Lung (tissue), 12 donors: Measurements from ENCODE around the gene KIF26A. TPM values are rescaled to one million over a fixed set of nuclear protein-coding genes. Genes with fewer than 3 reads are reported as not detected.

ENCODE experiments used
- ATAC-seq: fragments of 200-7000 bp; cut with Tn5 transposase; one replicate; pipeline ENCODE4 v1.9.1; 2020; ENCODE audit warnings: moderate number of reproducible peaks; ENCODE audit not compliant: insufficient read depth, low FRiP score
- DNase-seq, 3 donors: peaks; one replicate each; pipeline ENCODE4 v3.0.0-alpha.2; 2013 to 2017
- H3K27ac ChIP-seq, 2 donors: one replicate each; pipeline ENCODE4 v1.5.1; 2013; ENCODE audit warnings: mild to moderate bottlenecking in 2 of 2, moderate library complexity in 2 of 2, control low read depth in 1 of 2, inconsistent platforms in 1 of 2, low read depth in 1 of 2, low read length in 1 of 2
- H3K27me3 ChIP-seq, 3 donors: one replicate each; pipeline ENCODE4 v1.5.1; 2013; ENCODE audit warnings: low read length in 2 of 3; ENCODE audit not compliant: control insufficient read depth in 3 of 3, insufficient read depth in 3 of 3
- H3K36me3 ChIP-seq, 4 donors: one replicate each; pipeline ENCODE4 v1.5.1; 2013; ENCODE audit warnings: low read length in 4 of 4, mild to moderate bottlenecking in 1 of 4, moderate library complexity in 1 of 4; ENCODE audit not compliant: control insufficient read depth in 4 of 4, insufficient read depth in 4 of 4
- H3K4me1 ChIP-seq, 5 donors: one replicate each; pipeline ENCODE4 v1.5.1; 2013; ENCODE audit warnings: low read length in 5 of 5, mild to moderate bottlenecking in 2 of 5, moderate library complexity in 1 of 5; ENCODE audit not compliant: control insufficient read depth in 5 of 5, insufficient read depth in 5 of 5
- H3K4me3 ChIP-seq: one replicate; pipeline ENCODE4 v1.5.1; 2013; ENCODE audit warnings: mild to moderate bottlenecking, control low read depth, moderate library complexity
- H3K9ac ChIP-seq, 2 donors: one replicate each; pipeline ENCODE4 v1.5.1; 2013; ENCODE audit warnings: low read length in 2 of 2, control low read depth in 1 of 2; ENCODE audit not compliant: insufficient read depth in 1 of 2
- H3K9me3 ChIP-seq, 4 donors: one replicate each; pipeline ENCODE4 v1.5.1; 2013; ENCODE audit warnings: low read length in 3 of 4, mild to moderate bottlenecking in 1 of 4, moderate library complexity in 1 of 4; ENCODE audit not compliant: control insufficient read depth in 4 of 4, insufficient read depth in 3 of 4
- CTCF ChIP-seq: IDR thresholded peaks from 2 replicates; pipeline ENCODE4 v1.5.1; 2012; ENCODE audit warnings: mild to moderate bottlenecking; ENCODE audit errors: control extremely low read depth, extremely low read depth
- WGBS, 2 donors: extraction: QIAGEN DNeasy Blood & Tissue Kit; methylation state at CpG; one replicate each; pipeline ENCODE4 v1.1.7; 2013; 5-methylcytosine and 5-hydroxymethylcytosine counted together
- polyA plus RNA-seq, 2 donors: library from polyadenylated mRNA; stranded (reverse); fragments of 200-250 nt; gene quantifications; one replicate each; pipeline ENCODE4 v1.2.1, GENCODE V29; 2013
- total RNA-seq, 2 donors: library from RNA; depleted of rRNA in 1 of 2; stranded (reverse); fragments of >200 nt in 1 of 2; gene quantifications; one replicate each; pipeline ENCODE4 v1.2.1, GENCODE V29; 2014 to 2021
- donor health status: control.
- donor health status: control.
- donor health status: Bipolar disorder and iron deficiency.
- donor health status: healthy.
- donor health status: DM: yes; HTN: yes; CAD: no.

The KIF26A gene
- total and polyA plus RNA-seq, 4 donors, result 2.4 to 11.4 (median 4.5) TPM

GRCh38 chr14:104115131-104115600, 23.2 kb upstream of the KIF26A start:
- Histone ChIP-seq H3K36me3 (no peaks in the 10 kb centered on the region), H3K4me3 (no peak overlapping the region), H3K27ac (no peak overlapping the region), H3K9ac (no peak overlapping the region), H3K27me3 (peaks cover 5 to 22% (median 17%) of the 10 kb centered on the region in 3 donors), H3K4me1 (peaks cover 0 to 9% (median 0%) of the 10 kb centered on the region in 5 donors), H3K9me3 (peaks cover 0 to 5% (median 0%) of the 10 kb centered on the region in 4 donors)
- DNase-seq, result peak in 1 of 3 donors; percentile 11
- WGBS, 2 donors, result 74 to 79% methylated on average over 11 of the region's 11 CpGs
- no peak for TF ChIP-seq CTCF
- no peak for ATAC-seq

DNA sequence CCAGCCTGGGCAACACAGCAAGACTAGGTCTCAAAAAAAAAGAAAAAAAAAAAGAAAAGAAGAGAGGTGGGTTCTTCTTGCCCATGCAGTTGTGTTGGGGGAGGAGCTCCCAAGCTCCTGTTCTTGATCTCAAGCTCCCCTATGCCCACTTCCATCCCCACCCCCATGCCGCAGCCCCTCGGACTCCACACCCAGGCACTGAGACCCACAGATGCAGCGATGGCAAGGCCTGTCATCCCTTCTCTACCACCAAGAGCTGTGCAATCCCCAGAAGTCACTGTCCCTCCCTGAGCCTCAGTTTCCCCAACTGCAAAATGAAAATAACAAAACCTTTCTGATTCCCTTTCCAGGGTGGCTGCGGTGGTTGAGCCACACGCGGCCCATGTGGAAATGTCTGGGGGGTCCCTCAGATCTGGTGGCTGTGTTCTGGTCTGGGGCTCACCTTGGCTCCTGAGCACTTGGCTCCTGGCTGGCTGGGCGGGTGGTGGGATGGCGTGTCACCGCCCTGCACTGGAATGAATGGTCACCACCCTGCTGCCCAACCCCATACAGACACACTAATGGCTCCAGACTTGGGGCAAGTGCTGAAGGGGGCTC, 22.6 kb upstream of the KIF26A start:
- ATAC-seq, result no peak
- Histone ChIP-seq H3K9me3 (peaks cover 0 to 5% (median 0%) of the 10 kb centered on the region in 4 donors), H3K9ac (no peak overlapping the region), H3K4me3 (no peak overlapping the region), H3K36me3 (no peaks in the 10 kb centered on the region), H3K4me1 (peaks cover 0 to 8% (median 0%) of the 10 kb centered on the region in 5 donors), H3K27ac (no peak overlapping the region), H3K27me3 (peaks cover 5 to 25% (median 17%) of the 10 kb centered on the region in 3 donors)
- 82 to 90% methylated on average over 9 of the region's 9 CpGs for WGBS, 2 donors
- peak in 1 of 3 donors; percentile 7 for DNase-seq
- TF ChIP-seq CTCF, result no peak

- peaks cover 0 to 5% (median 0%) of the 10 kb centered on the region in 4 donors for H3K9me3 ChIP-seq
- H3K9ac ChIP-seq, result peak overlapping the region in 1 of 2 donors; percentile 25
- H3K27me3 ChIP-seq, result peaks cover 5 to 30% (median 20%) of the 10 kb centered on the region in 3 donors
- 12 to 14% methylated on average over 18 to 19 of the region's 19 CpGs for WGBS, 2 donors
- ATAC-seq (peak; percentile 19), DNase-seq (peak in 1 of 3 donors; percentile 21)
- H3K36me3 ChIP-seq, result no peaks in the 10 kb centered on the region
- H3K4me1 ChIP-seq, result peaks cover 0 to 5% (median 0%) of the 10 kb centered on the region in 5 donors
- TF ChIP-seq CTCF, result no peak
- H3K4me3 ChIP-seq, result peak overlapping the region; percentile 29
- H3K27ac ChIP-seq, result peak overlapping the region in 1 of 2 donors; percentile 75
These were observed 22.1 kb upstream of the KIF26A start for GRCh38 chr14:104116288-104116755.
